IMR-90 (cell line): ENCODE measurements around the gene PLB1. TPM values are rescaled to one million over a fixed set of nuclear protein-coding genes. Genes with fewer than 3 reads are reported as not detected.

Source experiments
- ATAC-seq: fragments of 200-7000 bp; cut with Tn5 transposase; 2 replicates; pipeline ENCODE4 v1.9.1; 2020; ENCODE audit warnings: low read depth, mild to moderate bottlenecking, moderate library complexity
- BruUV-seq: library from RNA; stranded (reverse); fragments of 400-500 nt; replicated peaks from 2 replicates; lab custom pipeline; 2021; lab: Mats Ljungman, UMichigan
- CTCF ChIA-PET: fragments of 300-600 bp; formaldehyde crosslinking; extraction: SDS; loops from one replicate; lab custom pipeline; 2021; ENCODE audit warnings: antibody characterized with exemption; lab: Yijun Ruan, JAX
- POLR2A ChIA-PET: fragments of 300-600 bp; sonication (Branson Sonifier 250); formaldehyde crosslinking; loops from one replicate; lab custom pipeline; 2022; ENCODE audit warnings: antibody characterized with exemption; ENCODE audit not compliant: unreplicated experiment; lab: Charles Lee
- DNase-seq: peaks from one replicate; pipeline ENCODE4 v3.0.0; 2013
- H2AFZ ChIP-seq: replicated peaks from 2 replicates; pipeline ENCODE3; 2013; ENCODE audit warnings: low read length, mild to moderate bottlenecking; ENCODE audit not compliant: poor library complexity
- H2AK5ac ChIP-seq: 2 replicates; pipeline ENCODE4 v1.6.1; 2013; ENCODE audit warnings: low read depth, low read length, inconsistent platforms
- H2AK9ac ChIP-seq: replicated peaks from 2 replicates; pipeline ENCODE3; 2013; ENCODE audit warnings: mild to moderate bottlenecking, low read depth, low read length, moderate library complexity; ENCODE audit not compliant: poor library complexity
- H2BK120ac ChIP-seq: 2 replicates; pipeline ENCODE4 v1.6.1; 2013; ENCODE audit warnings: low read depth, low read length, inconsistent platforms
- H2BK15ac ChIP-seq: 3 replicates; pipeline ENCODE4 v1.6.1; 2013; ENCODE audit warnings: low read depth, low read length, inconsistent platforms
- H2BK20ac ChIP-seq: 2 replicates; pipeline ENCODE4 v1.6.1; 2013; ENCODE audit warnings: low read depth, mild to moderate bottlenecking, inconsistent platforms, low read length, moderate library complexity
- H2BK5ac ChIP-seq: 2 replicates; pipeline ENCODE4 v1.6.1; 2013; ENCODE audit warnings: mild to moderate bottlenecking, low read depth, low read length, inconsistent platforms; ENCODE audit not compliant: poor library complexity, severe bottlenecking
- H3K14ac ChIP-seq: replicated peaks from 2 replicates; pipeline ENCODE4 v1.6.1; 2013; ENCODE audit warnings: low read depth, low read length, inconsistent platforms
- H3K18ac ChIP-seq: 2 replicates; pipeline ENCODE4 v1.6.1; 2013; ENCODE audit warnings: low read depth, low read length, control low read depth
- H3K23ac ChIP-seq: 2 replicates; pipeline ENCODE4 v1.6.1; 2013; ENCODE audit warnings: low read depth, low read length, inconsistent platforms
- H3K27ac ChIP-seq: 2 replicates; pipeline ENCODE4 v1.5.1; 2013; ENCODE audit warnings: mild to moderate bottlenecking, control low read depth, low read length; ENCODE audit not compliant: insufficient read depth
- H3K27me3 ChIP-seq: 2 replicates; pipeline ENCODE4 v1.6.1; 2013; ENCODE audit warnings: low read length; ENCODE audit not compliant: control insufficient read depth, insufficient read depth
- H3K36me3 ChIP-seq: 2 replicates; pipeline ENCODE4 v1.6.1; 2013; ENCODE audit warnings: low read length, mixed read lengths; ENCODE audit not compliant: control insufficient read depth, insufficient read depth
- H3K4ac ChIP-seq: 2 replicates; pipeline ENCODE4 v1.6.1; 2013; ENCODE audit warnings: low read depth, low read length, inconsistent platforms
- H3K4me1 ChIP-seq: 2 replicates; pipeline ENCODE4 v1.6.1; 2013; ENCODE audit warnings: low read length, mixed read lengths; ENCODE audit not compliant: control insufficient read depth, insufficient read depth
- H3K4me2 ChIP-seq: 2 replicates; pipeline ENCODE4 v1.6.1; 2013; ENCODE audit warnings: low read depth, mild to moderate bottlenecking, control low read depth, low read length, moderate library complexity
- H3K4me3 ChIP-seq: 2 replicates; pipeline ENCODE4 v1.5.1; 2013; ENCODE audit warnings: low read depth, mild to moderate bottlenecking, control low read depth, low read length, moderate library complexity; ENCODE audit not compliant: insufficient read depth
- H3K56ac ChIP-seq: 2 replicates; pipeline ENCODE4 v1.6.1; 2013; ENCODE audit warnings: low read length, inconsistent platforms; ENCODE audit not compliant: insufficient read depth; ENCODE audit errors: extremely low read depth
- H3K79me1 ChIP-seq, 2 experiments: 2 replicates each; pipeline ENCODE4 v1.6.1; 2013; ENCODE audit warnings: low read length in 2 of 2, inconsistent platforms in 1 of 2, low read depth in 1 of 2
- H3K9ac ChIP-seq: 2 replicates; pipeline ENCODE4 v1.6.1; 2013; ENCODE audit warnings: low read depth, low read length, control low read depth
- H3K9me1 ChIP-seq: 2 replicates; pipeline ENCODE4 v1.6.1; 2013; ENCODE audit warnings: low read length, inconsistent platforms; ENCODE audit not compliant: insufficient read depth
- H3K9me3 ChIP-seq: 2 replicates; pipeline ENCODE4 v1.6.1; 2013; ENCODE audit warnings: low read length; ENCODE audit not compliant: control insufficient read depth, insufficient read depth
- H4K20me1 ChIP-seq: 2 replicates; pipeline ENCODE4 v1.6.1; 2013; ENCODE audit warnings: low read length, inconsistent platforms; ENCODE audit not compliant: insufficient read depth
- H4K5ac ChIP-seq: 2 replicates; pipeline ENCODE4 v1.6.1; 2013; ENCODE audit warnings: mild to moderate bottlenecking, low read depth, low read length, control low read depth
- H4K8ac ChIP-seq, 2 experiments: 2 replicates each; pipeline ENCODE4 v1.6.1; 2013; ENCODE audit warnings: low read depth in 2 of 2, low read length in 2 of 2, control low read depth in 1 of 2, inconsistent platforms in 1 of 2
- H4K91ac ChIP-seq: 2 replicates; pipeline ENCODE4 v1.6.1; 2013; ENCODE audit warnings: low read depth, low read length, inconsistent platforms; ENCODE audit not compliant: insufficient read depth
- BHLHE40 ChIP-seq: fragments of 150-350 bp; IDR thresholded peaks from 2 replicates; pipeline ENCODE4 v1.6.1; 2016; ENCODE audit warnings: mild to moderate bottlenecking, low read depth, low read length
- CEBPB ChIP-seq: IDR thresholded peaks from 2 replicates; pipeline ENCODE4 v1.6.1; 2012; ENCODE audit warnings: low read depth, low read length, improper control_type of control experiment
- CHD1 ChIP-seq: IDR thresholded peaks from 2 replicates; pipeline ENCODE4 v1.6.1; 2012; ENCODE audit warnings: low read depth, low read length, improper control_type of control experiment
- CTCF ChIP-seq: conservative IDR thresholded peaks from 2 replicates; pipeline ENCODE4 v1.5.1; 2012; ENCODE audit warnings: mild to moderate bottlenecking, low read depth, low read length, improper control_type of control experiment
- ELK1 ChIP-seq: fragments of 150-350 bp; IDR thresholded peaks from 2 replicates; pipeline ENCODE4 v1.6.1; 2016; ENCODE audit warnings: low read depth, mild to moderate bottlenecking, low read length, moderate library complexity, borderline replicate concordance
- FOS ChIP-seq: fragments of 150-350 bp; IDR thresholded peaks from 2 replicates; pipeline ENCODE4 v1.6.1; 2016; ENCODE audit warnings: low read depth, low read length
- MAFK ChIP-seq: IDR thresholded peaks from 2 replicates; pipeline ENCODE4 v1.6.1; 2012; ENCODE audit warnings: low read depth, low read length, improper control_type of control experiment
- MAZ ChIP-seq: IDR thresholded peaks from 2 replicates; pipeline ENCODE4 v1.6.1; 2012; ENCODE audit warnings: low read depth, mild to moderate bottlenecking, low read length, improper control_type of control experiment, moderate library complexity, borderline replicate concordance
- MXI1 ChIP-seq: IDR thresholded peaks from 2 replicates; pipeline ENCODE4 v1.6.1; 2012; ENCODE audit warnings: low read depth, mild to moderate bottlenecking, low read length, moderate library complexity, borderline replicate concordance
- NFE2L2 ChIP-seq: fragments of 150-350 bp; IDR thresholded peaks from 2 replicates; pipeline ENCODE4 v1.6.1; 2016; ENCODE audit warnings: low read depth, mild to moderate bottlenecking, low read length
- POLR2A ChIP-seq: IDR thresholded peaks from 2 replicates; pipeline ENCODE4 v1.6.1; 2012; ENCODE audit warnings: mild to moderate bottlenecking, low read depth, low read length
- RAD21 ChIP-seq: IDR thresholded peaks from 2 replicates; pipeline ENCODE4 v1.6.1; 2012; ENCODE audit warnings: low read length, improper control_type of control experiment
- RCOR1 ChIP-seq: IDR thresholded peaks from 2 replicates; pipeline ENCODE4 v1.6.1; 2012; ENCODE audit warnings: mild to moderate bottlenecking, low read length, improper control_type of control experiment; ENCODE audit not compliant: insufficient replicate concordance
- RFX5 ChIP-seq: IDR thresholded peaks from 2 replicates; pipeline ENCODE4 v1.8.0; 2012; ENCODE audit warnings: low read depth, mild to moderate bottlenecking, low read length, moderate library complexity
- SMC3 ChIP-seq: fragments of 150-350 bp; IDR thresholded peaks from 2 replicates; pipeline ENCODE4 v1.6.1; 2016; ENCODE audit warnings: low read depth, mild to moderate bottlenecking, antibody characterized with exemption, low read length, moderate library complexity
- USF2 ChIP-seq: fragments of 150-350 bp; IDR thresholded peaks from 2 replicates; pipeline ENCODE4 v1.6.1; 2017; ENCODE audit warnings: mild to moderate bottlenecking, antibody characterized with exemption, low read length, low read depth
- WGBS, 2 experiments: methylation state at CpG; one replicate each; pipeline versions ENCODE4 v1.1.5 to v1.1.7; 2013; ENCODE audit warnings: missing lambda C conversion rate in 2 of 2; ENCODE audit not compliant: insufficient read length in 1 of 2; ENCODE audit errors: extremely low coverage in 2 of 2; 5-methylcytosine and 5-hydroxymethylcytosine counted together
- dilution Hi-C: fragments of 300-500 bp; cut with HindIII; formaldehyde crosslinking; loops from one replicate; pipeline ENCODE4 v1.14.3; 2018; ENCODE audit warnings: low sequenced_read_pairs; ENCODE audit not compliant: unreplicated experiment
- in situ Hi-C: fragments of 300-500 bp; cut with MboI; formaldehyde crosslinking; loops from 3 replicates; pipeline ENCODE4 v1.14.3; 2019; ENCODE audit warnings: low sequenced_read_pairs, inconsistent platforms, mixed read lengths
- intact Hi-C: fragments of 100-400 bp; cut with micrococcal nuclease; formaldehyde crosslinking; loops from 2 replicates; pipeline ENCODE4 v1.10.0; 2022
- polyA plus RNA-seq, 3 experiments: library from polyadenylated mRNA; depleted of rRNA; stranded (reverse); fragments of >200 nt; gene quantifications; 2 replicates each; pipeline ENCODE4 v1.2.3, GENCODE V29; 2012; ENCODE audit warnings: low replicate concordance in 1 of 3
- total RNA-seq: library from RNA; depleted of rRNA; stranded (reverse); fragments of >200 nt; gene quantifications from 2 replicates; pipeline ENCODE4 v1.2.3, GENCODE V29; 2012

Gene PLB1
- total and polyA plus RNA-seq, 2 of the 4 experiments (the other 2 are of a cell fraction), result 0.74 to 0.90 TPM

GRCh38 chr2:28557389-28558131, 61.7 kb downstream of the PLB1 start:
- no peak overlapping the region for H3K4me2 ChIP-seq
- no peak for TF ChIP-seq ELK1
- TF ChIP-seq FOS, result no peak
- TF ChIP-seq SMC3, result no peak
- no peak for TF ChIP-seq POLR2A
- TF ChIP-seq MAZ, result no peak
- no peak for TF ChIP-seq MAFK
- TF ChIP-seq CTCF, result no peak
- no peak for TF ChIP-seq USF2
- no peak for TF ChIP-seq NFE2L2
- no peak for TF ChIP-seq BHLHE40
- no peak for TF ChIP-seq CEBPB
- no peak for TF ChIP-seq MXI1
- no peak for TF ChIP-seq RAD21
- TF ChIP-seq CHD1, result no peak
- no peak for TF ChIP-seq RCOR1
- TF ChIP-seq RFX5, result no peak
- in situ Hi-C loops (no loop called here), intact Hi-C loops (no loop called here), dilution Hi-C loops (no loop called here)
- no TSS peak for BruUV-seq
- H3K18ac ChIP-seq, result no peak overlapping the region
- 0 out of 2 replicates have a peak, but pooled peaks cover 3% of the 10 kb centered on the region for H3K9me1 ChIP-seq
- no peak overlapping the region for H3K14ac ChIP-seq
- H4K5ac ChIP-seq, result no peak overlapping the region
- H2AK9ac ChIP-seq, result peak overlapping the region; percentile 50
- H2BK20ac ChIP-seq, result no peak overlapping the region
- no peak for DNase-seq
- H3K36me3 ChIP-seq, result no peaks in the 10 kb centered on the region
- no peak overlapping the region for H4K8ac ChIP-seq
- no peak overlapping the region for H3K23ac ChIP-seq
- H4K91ac ChIP-seq, result no peak overlapping the region
- H3K4me3 ChIP-seq, result no peak overlapping the region
- no peak overlapping the region for H3K4ac ChIP-seq
- no peaks in the 10 kb centered on the region for H4K20me1 ChIP-seq
- no peaks in the 10 kb centered on the region for H3K27me3 ChIP-seq
- H2AK5ac ChIP-seq, result no peak overlapping the region
- ATAC-seq, result no peak
- H2BK15ac ChIP-seq, result no peak overlapping the region
- no peak overlapping the region for H3K9ac ChIP-seq
- H3K56ac ChIP-seq, result no peak overlapping the region
- no peak overlapping the region for H2BK5ac ChIP-seq
- H2BK120ac ChIP-seq, result no peak overlapping the region
- H3K27ac ChIP-seq, result no peak overlapping the region
- POLR2A ChIA-PET, result no interaction called here
- no peaks in the 10 kb centered on the region for H3K79me1 ChIP-seq
- no CpG with 5 or more reads among the region's 6 CpGs for WGBS, 2 experiments
- H3K9me3 ChIP-seq, result no peaks in the 10 kb centered on the region
- no peak overlapping the region for H2AFZ ChIP-seq
- CTCF ChIA-PET, result interaction anchor here (2.4 kb wide), 1 partner anchor 9 kb away, joined by 8 read pairs; no protein-coding TSS in a partner anchor
- no peaks in the 10 kb centered on the region for H3K4me1 ChIP-seq
